Neuronal stem cell (in vitro differentiated cells): ENCODE results near the gene PBX2.
A peak's percentile ranks its signal among the peaks of the same experiment; 100 is the strongest.

Source experiments
- DNase-seq: peaks from one replicate; pipeline ENCODE4 v3.0.0-alpha.2; 2013; ENCODE audit warnings: low spot score
- H2AFZ ChIP-seq: one replicate; pipeline ENCODE4 v1.6.1; 2013; ENCODE audit warnings: mild to moderate bottlenecking, low read length, inconsistent platforms
- H2AK5ac ChIP-seq: 2 replicates; pipeline ENCODE4 v1.6.1; 2013; ENCODE audit warnings: low read depth, mild to moderate bottlenecking, inconsistent platforms, low read length, moderate library complexity, mixed read lengths
- H2BK120ac ChIP-seq: 2 replicates; pipeline ENCODE4 v1.6.1; 2013; ENCODE audit warnings: low read depth, mild to moderate bottlenecking, inconsistent platforms, low read length, moderate library complexity, mixed read lengths
- H2BK12ac ChIP-seq: one replicate; pipeline ENCODE4 v1.6.1; 2013; ENCODE audit warnings: low read length, inconsistent platforms
- H2BK15ac ChIP-seq: 2 replicates; pipeline ENCODE4 v1.6.1; 2013; ENCODE audit warnings: mild to moderate bottlenecking, low read length, inconsistent platforms, mixed read lengths
- H2BK5ac ChIP-seq: one replicate; pipeline ENCODE4 v1.6.1; 2013; ENCODE audit warnings: inconsistent platforms, mild to moderate bottlenecking, low read length, moderate library complexity
- H3K14ac ChIP-seq: one replicate; pipeline ENCODE4 v1.6.1; 2013; ENCODE audit warnings: low read length, inconsistent platforms
- H3K18ac ChIP-seq: 2 replicates; pipeline ENCODE4 v1.6.1; 2013; ENCODE audit warnings: low read length, inconsistent platforms
- H3K23ac ChIP-seq: 2 replicates; pipeline ENCODE4 v1.6.1; 2013; ENCODE audit warnings: low read depth, mild to moderate bottlenecking, mixed read lengths, low read length, inconsistent platforms; ENCODE audit not compliant: poor library complexity
- H3K27ac ChIP-seq: replicated peaks from 3 replicates; pipeline ENCODE4 v1.5.1; 2013; ENCODE audit warnings: low read length, inconsistent platforms
- H3K27me3 ChIP-seq, 3 experiments: 2 replicates each; pipeline ENCODE4 v1.6.1; 2013; ENCODE audit warnings: low read length in 3 of 3, mild to moderate bottlenecking in 2 of 3, inconsistent platforms in 1 of 3, low read depth in 1 of 3, mixed read lengths in 1 of 3, moderate library complexity in 1 of 3; ENCODE audit not compliant: control insufficient read depth in 3 of 3, insufficient read depth in 3 of 3
- H3K36me3 ChIP-seq, 2 donors: replicated peaks in 1 of 2; 2 replicates each; pipeline ENCODE4 v1.6.1; 2013; ENCODE audit warnings: low read length in 2 of 2; ENCODE audit not compliant: control insufficient read depth in 2 of 2, insufficient read depth in 2 of 2
- H3K4ac ChIP-seq: 2 replicates; pipeline ENCODE4 v1.6.1; 2013; ENCODE audit warnings: inconsistent platforms, mild to moderate bottlenecking, low read length, moderate library complexity
- H3K4me1 ChIP-seq, 2 donors: 1 replicate in 1 of 2; 2 replicates in 1 of 2; pipeline ENCODE4 v1.6.1; 2013; ENCODE audit warnings: low read length in 2 of 2, low read depth in 1 of 2; ENCODE audit not compliant: control insufficient read depth in 2 of 2, insufficient read depth in 1 of 2
- H3K4me2 ChIP-seq: one replicate; pipeline ENCODE4 v1.6.1; 2013; ENCODE audit warnings: mild to moderate bottlenecking, low read length, inconsistent platforms; ENCODE audit not compliant: insufficient read depth, poor library complexity, severe bottlenecking
- H3K4me3 ChIP-seq, 2 donors: 2 replicates each; pipeline ENCODE4 v1.5.1; 2013; ENCODE audit warnings: low read length in 2 of 2, mild to moderate bottlenecking in 2 of 2, inconsistent platforms in 1 of 2, moderate library complexity in 1 of 2
- H3K79me1 ChIP-seq: one replicate; pipeline ENCODE4 v1.6.1; 2013; ENCODE audit warnings: low read depth, mild to moderate bottlenecking, inconsistent platforms, low read length, moderate library complexity
- H3K9ac ChIP-seq: one replicate; pipeline ENCODE4 v1.6.1; 2013; ENCODE audit warnings: mild to moderate bottlenecking, low read depth, low read length, inconsistent platforms; ENCODE audit not compliant: poor library complexity
- H3K9me3 ChIP-seq, 2 donors: replicated peaks in 1 of 2; 2 replicates each; pipeline versions ENCODE3 to v1.6.1; 2013; ENCODE audit warnings: low read length in 2 of 2, mild to moderate bottlenecking in 2 of 2, inconsistent platforms in 1 of 2, low read depth in 1 of 2, mixed read lengths in 1 of 2, moderate library complexity in 1 of 2; ENCODE audit not compliant: control insufficient read depth in 2 of 2, insufficient read depth in 1 of 2
- H4K8ac ChIP-seq: one replicate; pipeline ENCODE4 v1.6.1; 2013; ENCODE audit warnings: low read depth, mild to moderate bottlenecking, inconsistent platforms, low read length, moderate library complexity
- H4K91ac ChIP-seq: one replicate; pipeline ENCODE4 v1.6.1; 2013; ENCODE audit warnings: low read length, low read depth, mild to moderate bottlenecking, inconsistent platforms; ENCODE audit not compliant: poor library complexity
- WGBS, 2 donors: extraction: QIAGEN DNeasy Blood & Tissue Kit; methylation state at CpG; one replicate each; pipeline ENCODE4 v1.1.7; 2013; ENCODE audit warnings: missing lambda C conversion rate in 2 of 2, mixed read lengths in 1 of 2; ENCODE audit not compliant: insufficient read length in 2 of 2, insufficient replicate concordance in 1 of 2; ENCODE audit errors: extremely low coverage in 2 of 2; 5-methylcytosine and 5-hydroxymethylcytosine counted together

The PBX2 gene

DNA sequence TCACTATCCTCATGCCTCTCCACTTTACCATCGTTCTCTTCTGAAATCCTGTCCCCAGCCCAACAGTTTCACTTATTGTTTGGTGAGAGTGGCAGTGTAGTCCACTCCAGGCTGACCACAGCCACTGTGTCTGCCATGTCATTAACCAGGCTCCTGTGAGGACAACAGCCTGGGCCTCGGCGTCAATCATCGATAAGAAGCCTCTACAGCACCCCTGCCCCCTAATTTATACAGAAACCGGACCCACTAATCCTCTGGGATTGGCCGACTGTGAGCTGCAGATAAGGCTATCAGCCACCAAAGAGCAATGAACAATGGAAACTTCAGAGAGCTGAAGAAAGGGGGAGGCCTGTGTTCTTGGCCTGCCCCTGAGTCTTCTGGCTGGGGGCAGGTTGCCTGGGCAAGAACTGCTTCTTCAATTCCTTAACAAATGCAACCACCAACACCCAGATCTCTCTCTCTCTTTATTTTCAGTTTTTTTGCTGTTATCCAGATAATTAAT lies 22.2 kb downstream of the PBX2 start:
- no peak overlapping the region for H2BK120ac ChIP-seq
- peak overlapping the region; percentile 61 for H2AK5ac ChIP-seq
- no CpG with 5 or more reads among the region's 6 CpGs for WGBS, 2 donors
- no peak overlapping the region for H3K18ac ChIP-seq
- no peak overlapping the region for H3K4me3 ChIP-seq
- H3K4ac ChIP-seq = no peak overlapping the region
- peaks cover 0 to 32% of the 10 kb centered on the region in 2 donors for H3K4me1 ChIP-seq
- no peak for DNase-seq
- H3K23ac ChIP-seq = peak overlapping the region; percentile 67
- H3K14ac ChIP-seq = no peak overlapping the region
- H3K4me2 ChIP-seq = peak overlapping the region; percentile 21
- no peak overlapping the region for H3K9ac ChIP-seq
- H2BK15ac ChIP-seq = peak overlapping the region; percentile 45
- H2BK12ac ChIP-seq = no peak overlapping the region
- no peak overlapping the region for H2AFZ ChIP-seq
- peak overlapping the region; percentile 43 for H2BK5ac ChIP-seq
- H3K27ac ChIP-seq = peak overlapping the region; percentile 85
- H3K9me3 ChIP-seq = no peaks in the 10 kb centered on the region
- H3K27me3 ChIP-seq = no peaks in the 10 kb centered on the region
- peaks cover 40 to 82% of the 10 kb centered on the region in 2 donors for H3K36me3 ChIP-seq
- H3K79me1 ChIP-seq = peaks cover 7% of the 10 kb centered on the region
- H4K8ac ChIP-seq = no peak overlapping the region
- H4K91ac ChIP-seq = no peak overlapping the region

DNA sequence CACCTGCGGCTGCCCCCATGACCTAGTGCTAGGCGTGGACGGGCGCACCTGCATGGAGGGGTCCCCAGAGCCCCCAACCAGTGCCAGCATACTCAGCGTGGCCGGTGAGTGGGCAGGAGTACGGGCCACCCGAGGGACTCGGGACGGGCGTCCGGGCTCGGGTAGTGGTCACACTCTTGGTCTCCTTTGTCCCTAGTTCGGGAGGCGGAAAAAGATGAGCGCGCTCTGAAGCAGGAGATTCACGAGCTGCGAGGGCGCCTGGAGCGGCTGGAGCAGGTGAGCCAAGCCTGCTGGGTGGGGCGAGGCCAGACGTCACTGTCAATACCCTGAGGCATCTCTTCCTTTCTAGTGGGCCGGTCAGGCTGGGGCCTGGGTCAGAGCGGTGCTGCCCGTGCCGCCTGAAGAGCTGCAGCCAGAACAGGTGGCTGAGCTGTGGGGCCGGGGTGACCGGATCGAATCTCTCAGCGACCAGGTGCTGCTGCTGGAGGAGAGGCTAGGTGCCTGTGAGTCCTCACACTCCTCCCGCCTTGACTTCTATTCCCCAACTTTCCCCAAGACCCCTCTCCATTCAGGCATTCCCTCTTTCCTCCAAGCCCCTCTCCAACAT lies 22.7 kb downstream of the PBX2 start:
- no peak overlapping the region for H2AFZ ChIP-seq
- no peaks in the 10 kb centered on the region for H3K9me3 ChIP-seq
- no peak overlapping the region for H3K14ac ChIP-seq
- peak overlapping the region; percentile 61 for H3K9ac ChIP-seq
- peak overlapping the region; percentile 32 for H3K4ac ChIP-seq
- peak overlapping the region; percentile 67 for H3K23ac ChIP-seq
- no peak overlapping the region for H3K4me2 ChIP-seq
- H3K79me1 ChIP-seq = peaks cover 7% of the 10 kb centered on the region
- no peak overlapping the region for H3K4me3 ChIP-seq
- peak overlapping the region; percentile 45 for H2BK15ac ChIP-seq
- no peaks in the 10 kb centered on the region for H3K27me3 ChIP-seq
- peaks cover 41 to 86% of the 10 kb centered on the region in 2 donors for H3K36me3 ChIP-seq
- H3K18ac ChIP-seq = peak overlapping the region; percentile 77
- no peak overlapping the region for H4K91ac ChIP-seq
- H2AK5ac ChIP-seq = peak overlapping the region; percentile 61
- H3K27ac ChIP-seq = peak overlapping the region; percentile 85
- H3K4me1 ChIP-seq = peaks cover 0 to 32% of the 10 kb centered on the region in 2 donors
- H2BK120ac ChIP-seq = peak overlapping the region; percentile 57
- no peak overlapping the region for H4K8ac ChIP-seq
- no peak for DNase-seq
- no CpG with 5 or more reads among the region's 32 CpGs for WGBS, 2 donors
- H2BK5ac ChIP-seq = peak overlapping the region; percentile 43
- peak overlapping the region; percentile 60 for H2BK12ac ChIP-seq

DNA sequence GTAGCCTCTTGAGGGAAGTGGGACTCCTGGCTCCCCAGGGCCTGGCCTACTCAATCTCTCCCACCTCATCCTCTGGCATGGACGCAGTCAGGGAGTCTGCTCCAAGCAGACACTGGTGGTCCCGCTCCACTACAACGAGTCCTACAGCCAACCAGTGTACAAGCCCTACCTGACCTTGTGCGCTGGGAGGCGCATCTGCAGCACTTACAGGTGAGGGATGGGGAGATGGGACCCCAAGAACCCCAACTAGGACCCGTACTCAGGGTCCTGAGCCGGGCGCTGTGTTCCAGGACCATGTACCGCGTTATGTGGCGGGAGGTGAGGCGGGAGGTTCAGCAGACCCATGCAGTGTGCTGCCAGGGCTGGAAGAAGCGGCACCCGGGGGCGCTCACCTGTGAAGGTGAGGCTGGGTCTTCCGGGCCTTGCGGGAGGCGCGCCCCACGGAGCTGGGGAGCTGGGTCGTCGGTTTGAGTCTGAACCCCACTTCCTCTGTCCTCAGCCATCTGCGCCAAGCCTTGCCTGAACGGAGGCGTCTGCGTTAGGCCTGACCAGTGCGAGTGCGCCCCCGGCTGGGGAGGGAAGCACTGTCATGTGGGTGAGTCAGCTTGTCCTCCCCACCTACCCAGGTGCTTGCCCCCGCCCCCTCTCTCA lies 23.5 kb downstream of the PBX2 start:
- H3K27me3 ChIP-seq = no peaks in the 10 kb centered on the region
- WGBS, 2 donors = no CpG with 5 or more reads among the region's 30 CpGs
- peak overlapping the region; percentile 67 for H3K23ac ChIP-seq
- peak overlapping the region; percentile 48 for H3K18ac ChIP-seq
- H4K91ac ChIP-seq = no peak overlapping the region
- peak overlapping the region; percentile 25 for H3K27ac ChIP-seq
- H3K36me3 ChIP-seq = peaks cover 41 to 83% of the 10 kb centered on the region in 2 donors
- H3K4ac ChIP-seq = no peak overlapping the region
- H2BK5ac ChIP-seq = no peak overlapping the region
- no peak overlapping the region for H4K8ac ChIP-seq
- no peak overlapping the region for H2BK12ac ChIP-seq
- DNase-seq = no peak
- peaks cover 7% of the 10 kb centered on the region for H3K79me1 ChIP-seq
- H3K14ac ChIP-seq = no peak overlapping the region
- H3K9ac ChIP-seq = no peak overlapping the region
- no peak overlapping the region for H3K4me2 ChIP-seq
- peak overlapping the region; percentile 76 for H2AK5ac ChIP-seq
- H3K4me1 ChIP-seq = peaks cover 0 to 32% of the 10 kb centered on the region in 2 donors
- H3K4me3 ChIP-seq = no peak overlapping the region
- H2BK15ac ChIP-seq = peak overlapping the region; percentile 23
- no peak overlapping the region for H2AFZ ChIP-seq
- no peaks in the 10 kb centered on the region for H3K9me3 ChIP-seq
- H2BK120ac ChIP-seq = peak overlapping the region; percentile 22

DNA sequence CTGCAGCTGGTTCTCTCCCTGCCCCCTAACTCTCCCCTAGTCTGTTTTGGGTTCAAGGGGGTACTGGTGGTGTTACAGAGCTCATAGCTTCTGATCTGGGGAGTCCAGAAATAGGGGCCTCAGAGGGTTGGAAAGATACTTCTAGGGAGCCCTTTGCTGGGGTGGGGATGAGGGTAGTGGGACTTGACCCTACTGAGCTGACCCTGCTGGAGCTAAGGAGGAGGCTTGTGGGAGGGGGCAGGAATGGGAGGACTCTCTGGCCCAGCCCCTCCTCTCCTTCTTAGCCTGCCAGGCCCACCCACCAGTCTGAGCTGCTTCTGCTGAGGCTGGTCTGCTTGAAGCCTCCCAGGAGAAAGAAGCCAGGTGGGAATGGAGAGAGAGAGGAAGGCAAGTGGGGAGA lies 25.7 kb downstream of the PBX2 start, which contains the start of gene EGFL8:
TSS of gene EGFL8 (plus strand) at position 301 of the 400 bp plus-strand sequence. CDS start 1,571 bp downstream, outside the sequence.
- Histone ChIP-seq H2AFZ (no peak within 1 kb of the TSS), H2BK12ac (no peak within 1 kb of the TSS), H2BK120ac (no peak within 1 kb of the TSS), H3K4me1 (peaks cover 0 to 32% of the 10 kb centered on the region in 2 donors), H2BK15ac (peak within 1 kb of the TSS; percentile 59), H3K18ac (peak within 1 kb of the TSS; percentile 78), H3K4me3 (no peak within 1 kb of the TSS), H3K27me3 (no peaks in the 10 kb centered on the region), H3K4me2 (peak within 1 kb of the TSS; percentile 43), H3K9ac (no peak within 1 kb of the TSS), H3K79me1 (peaks cover 2% of the 10 kb centered on the region), H4K91ac (no peak within 1 kb of the TSS), H3K23ac (no peak within 1 kb of the TSS), H2AK5ac (peak within 1 kb of the TSS; percentile 51), H3K9me3 (no peaks in the 10 kb centered on the region), H3K14ac (no peak within 1 kb of the TSS), H3K4ac (no peak within 1 kb of the TSS), H3K27ac (peak within 1 kb of the TSS; percentile 81), H3K36me3 (peaks cover 20 to 68% of the 10 kb centered on the region in 2 donors), H2BK5ac (no peak within 1 kb of the TSS), H4K8ac (no peak within 1 kb of the TSS)
- DNase-seq = no peak
